OCI-LY7 (cell line): ENCODE data around the gene CYB561. TPM values are rescaled to one million over a fixed set of nuclear protein-coding genes. Genes with fewer than 3 reads are reported as not detected.

Source experiments
- BruUV-seq: library from RNA; stranded (reverse); fragments of 400-500 nt; replicated peaks from 2 replicates; lab custom pipeline; 2021; lab: Mats Ljungman, UMichigan
- CTCF ChIA-PET: fragments of 300-600 bp; sonication (Branson Sonifier 250); formaldehyde crosslinking; loops from one replicate; lab custom pipeline; 2022; ENCODE audit warnings: antibody characterized with exemption; ENCODE audit not compliant: unreplicated experiment; lab: Charles Lee
- POLR2A ChIA-PET: fragments of 300-600 bp; sonication (Branson Sonifier 250); formaldehyde crosslinking; loops from one replicate; lab custom pipeline; 2022; ENCODE audit warnings: antibody characterized with exemption; lab: Charles Lee
- DNase-seq: peaks from one replicate; pipeline ENCODE4 v3.0.0-alpha.2; 2015; ENCODE audit warnings: low spot score
- H2AFZ ChIP-seq: fragments of 200-600 bp; sonication (generic), shearing (Covaris generic); 2 replicates; pipeline ENCODE4 v1.6.1; 2014; ENCODE audit warnings: mild to moderate bottlenecking, antibody characterized with exemption, low read length, moderate library complexity
- H3K27ac ChIP-seq: fragments of 200-600 bp; sonication (generic); 2 replicates; pipeline ENCODE4 v1.5.1; 2014; ENCODE audit warnings: mixed run types, low read depth, mild to moderate bottlenecking, moderate library complexity, low read length, inconsistent platforms; ENCODE audit not compliant: poor library complexity, severe bottlenecking
- H3K36me3 ChIP-seq: fragments of 200-600 bp; sonication (generic); 2 replicates; pipeline ENCODE4 v1.6.1; 2014; ENCODE audit warnings: mild to moderate bottlenecking, antibody characterized with exemption, low read length, moderate library complexity, mixed read lengths; ENCODE audit not compliant: insufficient read depth
- H3K4me1 ChIP-seq: fragments of 200-600 bp; sonication (generic); 2 replicates; pipeline ENCODE4 v1.5.1; 2014; ENCODE audit warnings: mild to moderate bottlenecking, low read length; ENCODE audit not compliant: insufficient read depth, poor library complexity, severe bottlenecking
- H3K4me2 ChIP-seq: fragments of 200-600 bp; sonication (generic); 2 replicates; pipeline ENCODE4 v1.6.1; 2014; ENCODE audit warnings: mild to moderate bottlenecking, low read length
- H3K4me3 ChIP-seq: fragments of 200-600 bp; sonication (generic); 2 replicates; pipeline ENCODE4 v1.5.1; 2014; ENCODE audit warnings: mild to moderate bottlenecking, low read depth, low read length; ENCODE audit not compliant: poor library complexity, severe bottlenecking
- H3K79me2 ChIP-seq: fragments of 200-600 bp; sonication (generic); 2 replicates; pipeline ENCODE4 v1.6.1; 2016; ENCODE audit warnings: low read depth, mild to moderate bottlenecking, low read length, moderate library complexity, mixed read lengths; ENCODE audit not compliant: insufficient read depth
- H3K9me2 ChIP-seq: fragments of 200-600 bp; sonication (generic); 2 replicates; pipeline ENCODE4 v1.6.1; 2016; ENCODE audit warnings: mild to moderate bottlenecking, low read length, mixed read lengths; ENCODE audit not compliant: insufficient read depth
- H3K9me3 ChIP-seq: fragments of 200-600 bp; sonication (generic); 2 replicates; pipeline ENCODE4 v1.6.1; 2014; ENCODE audit warnings: mild to moderate bottlenecking, mixed run types, low read length, mixed read lengths
- H4K20me1 ChIP-seq: fragments of 200-600 bp; sonication (generic); 2 replicates; pipeline ENCODE4 v1.6.1; 2014; ENCODE audit warnings: mild to moderate bottlenecking, antibody characterized with exemption, low read length, moderate library complexity, mixed read lengths; ENCODE audit not compliant: insufficient read depth
- EZH2phosphoT487 ChIP-seq: fragments of 200-600 bp; sonication (generic); IDR thresholded peaks from 2 replicates; pipeline ENCODE4 v1.6.1; 2018; ENCODE audit warnings: low read depth, borderline replicate concordance, mild to moderate bottlenecking, mixed run types, antibody characterized with exemption, low read length, moderate library complexity, mixed read lengths
- intact Hi-C: fragments of 100-400 bp; cut with micrococcal nuclease; formaldehyde crosslinking; loops from one replicate; pipeline ENCODE4 v1.10.0; 2022; ENCODE audit not compliant: unreplicated experiment
- total RNA-seq, 2 experiments: library from RNA; depleted of rRNA in 1 of 2; stranded (reverse); fragments of >200 nt in 1 of 2; shearing (Covaris generic) in 1 of 2; gene quantifications; 2 replicates each; pipeline ENCODE4 v1.2.3, GENCODE V29; 2014 to 2022
- TF ChIP-seq, protein P1 (sequence below): fragments of 200-600 bp; sonication (generic); conservative IDR thresholded peaks from 2 replicates; pipeline ENCODE4 v1.5.1; 2014; ENCODE audit warnings: mild to moderate bottlenecking, antibody characterized with exemption, low read length, moderate library complexity, mixed read lengths

The CYB561 gene
- total RNA-seq, 2 experiments from 2014 or later, result not detected

DNA sequence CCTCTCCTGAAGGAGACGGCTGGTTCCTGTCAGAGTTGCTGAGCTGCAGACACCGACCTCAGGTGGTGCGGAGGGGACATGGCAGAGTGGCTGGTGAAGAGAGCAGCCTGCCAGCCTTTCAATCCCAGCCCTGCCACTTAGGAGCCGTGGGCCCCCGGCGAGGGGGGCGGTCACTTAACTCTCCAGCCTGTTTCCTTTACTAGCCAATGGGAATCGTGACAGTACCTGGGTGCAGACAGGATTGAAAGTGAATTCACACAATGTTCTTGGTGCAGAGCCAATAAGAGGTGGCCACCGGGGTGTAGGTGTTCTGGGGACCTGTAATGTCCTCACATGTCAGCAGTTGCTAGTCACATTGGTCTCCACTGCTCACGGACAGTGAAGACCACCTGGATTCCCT is 44.2 kb upstream of the CYB561 start:
- no TSS peak for BruUV-seq
- Histone ChIP-seq H3K4me1 (peaks cover 8% of the 10 kb centered on the region), H3K79me2 (no peaks in the 10 kb centered on the region), H3K27ac (no peak overlapping the region), H3K9me2 (no peaks in the 10 kb centered on the region), H2AFZ (no peak overlapping the region), H3K4me2 (no peak overlapping the region), H3K36me3 (no peaks in the 10 kb centered on the region), H4K20me1 (no peaks in the 10 kb centered on the region), H3K4me3 (no peak overlapping the region), H3K9me3 (no peaks in the 10 kb centered on the region)
- TF ChIP-seq, protein P1, sequence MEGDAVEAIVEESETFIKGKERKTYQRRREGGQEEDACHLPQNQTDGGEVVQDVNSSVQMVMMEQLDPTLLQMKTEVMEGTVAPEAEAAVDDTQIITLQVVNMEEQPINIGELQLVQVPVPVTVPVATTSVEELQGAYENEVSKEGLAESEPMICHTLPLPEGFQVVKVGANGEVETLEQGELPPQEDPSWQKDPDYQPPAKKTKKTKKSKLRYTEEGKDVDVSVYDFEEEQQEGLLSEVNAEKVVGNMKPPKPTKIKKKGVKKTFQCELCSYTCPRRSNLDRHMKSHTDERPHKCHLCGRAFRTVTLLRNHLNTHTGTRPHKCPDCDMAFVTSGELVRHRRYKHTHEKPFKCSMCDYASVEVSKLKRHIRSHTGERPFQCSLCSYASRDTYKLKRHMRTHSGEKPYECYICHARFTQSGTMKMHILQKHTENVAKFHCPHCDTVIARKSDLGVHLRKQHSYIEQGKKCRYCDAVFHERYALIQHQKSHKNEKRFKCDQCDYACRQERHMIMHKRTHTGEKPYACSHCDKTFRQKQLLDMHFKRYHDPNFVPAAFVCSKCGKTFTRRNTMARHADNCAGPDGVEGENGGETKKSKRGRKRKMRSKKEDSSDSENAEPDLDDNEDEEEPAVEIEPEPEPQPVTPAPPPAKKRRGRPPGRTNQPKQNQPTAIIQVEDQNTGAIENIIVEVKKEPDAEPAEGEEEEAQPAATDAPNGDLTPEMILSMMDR, result no peak
- no peak for TF ChIP-seq EZH2phosphoT487
- ChIA-PET CTCF (no interaction called here), POLR2A (no interaction called here)
- no peak for DNase-seq
- intact Hi-C loops, result no loop called here

DNA sequence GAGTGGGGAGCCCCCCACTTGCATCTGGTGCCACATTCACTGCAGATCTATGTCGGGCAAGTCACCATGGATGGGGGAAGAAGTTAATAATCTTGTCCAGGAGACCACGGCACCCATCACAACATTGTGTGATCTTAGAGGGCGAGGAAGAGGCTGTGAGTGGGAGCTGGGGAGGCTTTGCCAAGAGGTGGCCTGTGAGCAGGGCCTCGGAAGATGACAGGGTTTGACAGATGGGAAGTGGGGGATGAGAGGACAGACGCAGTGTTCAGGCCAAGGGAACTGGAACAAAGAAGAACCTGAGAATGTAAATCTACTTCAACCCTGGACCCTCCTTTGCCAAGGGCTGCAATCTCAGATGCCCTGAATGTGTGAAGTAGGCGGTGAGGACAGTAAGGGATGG is 43.2 kb upstream of the CYB561 start:
- DNase-seq, result no peak
- Histone ChIP-seq H3K9me3 (no peaks in the 10 kb centered on the region), H3K4me3 (no peak overlapping the region), H3K36me3 (no peaks in the 10 kb centered on the region), H4K20me1 (no peaks in the 10 kb centered on the region), H2AFZ (no peak overlapping the region), H3K79me2 (no peaks in the 10 kb centered on the region), H3K4me2 (no peak overlapping the region), H3K4me1 (peaks cover 8% of the 10 kb centered on the region), H3K9me2 (no peaks in the 10 kb centered on the region), H3K27ac (no peak overlapping the region)
- POLR2A ChIA-PET, result no interaction called here
- TF ChIP-seq, protein P1, result no peak
- TF ChIP-seq EZH2phosphoT487, result no peak
- CTCF ChIA-PET, result no interaction called here
- intact Hi-C loops, result no loop called here
- no TSS peak for BruUV-seq

DNA sequence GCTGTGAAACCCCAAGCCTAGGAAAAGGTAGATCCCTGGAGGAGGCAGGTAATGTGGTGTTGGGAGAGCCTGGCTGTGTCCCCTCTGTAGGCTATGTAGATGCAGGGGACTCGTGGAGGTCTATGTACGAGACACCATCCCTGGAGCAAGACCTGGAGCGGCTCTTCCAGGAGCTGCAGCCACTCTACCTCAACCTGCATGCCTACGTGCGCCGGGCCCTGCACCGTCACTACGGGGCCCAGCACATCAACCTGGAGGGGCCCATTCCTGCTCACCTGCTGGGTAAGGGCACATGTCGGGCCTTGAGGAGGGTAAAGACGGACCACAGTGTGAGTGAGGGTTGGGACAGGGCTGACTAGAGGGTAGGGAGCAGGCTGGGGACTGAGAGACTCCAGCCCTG is 42.7 kb upstream of the CYB561 start:
- ChIA-PET POLR2A (interaction anchor here (0.6 kb wide), 1 partner anchor 99 kb away, joined by 3 read pairs; no protein-coding TSS in a partner anchor), CTCF (no interaction called here)
- Histone ChIP-seq H2AFZ (no peak overlapping the region), H3K27ac (no peak overlapping the region), H3K36me3 (no peaks in the 10 kb centered on the region), H3K4me1 (peaks cover 8% of the 10 kb centered on the region), H3K9me3 (no peaks in the 10 kb centered on the region), H3K4me2 (no peak overlapping the region), H3K79me2 (no peaks in the 10 kb centered on the region), H4K20me1 (no peaks in the 10 kb centered on the region), H3K9me2 (no peaks in the 10 kb centered on the region), H3K4me3 (no peak overlapping the region)
- BruUV-seq, result no TSS peak
- intact Hi-C loops, result no loop called here
- TF ChIP-seq, protein P1, result no peak
- no peak for TF ChIP-seq EZH2phosphoT487
- DNase-seq, result no peak
